ENCODE measurements around the gene NRP2.

Gene NRP2

GRCh38 chr2:205733082-205733481 is 50.8 kb downstream of the NRP2 start:
- DNase-seq (ENCODE audit: low spot score), result no peak

- no peak for DNase-seq (ENCODE audit: low spot score)
Observed at GRCh38 chr2:205733648-205734047, 51.3 kb downstream of the NRP2 start.

GRCh38 chr2:205734436-205735037 is 52.2 kb downstream of the NRP2 start:
- peak; percentile 84 for DNase-seq (ENCODE audit: low spot score)

- DNase-seq (ENCODE audit: low spot score), result no peak
Observed at GRCh38 chr2:205738117-205738968, 56.0 kb downstream of the NRP2 start.

- DNase-seq (ENCODE audit: low spot score), result no peak
Observed at GRCh38 chr2:205739620-205740019, 57.3 kb downstream of the NRP2 start.

GRCh38 chr2:205740381-205740780 is 58.1 kb downstream of the NRP2 start:
- no peak for DNase-seq (ENCODE audit: low spot score)

- no peak for DNase-seq (ENCODE audit: low spot score)
Observed at GRCh38 chr2:205741256-205741978, 59.1 kb downstream of the NRP2 start.

- DNase-seq (ENCODE audit: low spot score), result no peak
Observed at GRCh38 chr2:205743137-205743536, 60.8 kb downstream of the NRP2 start.

GRCh38 chr2:205744074-205744591 is 61.8 kb downstream of the NRP2 start:
- DNase-seq (ENCODE audit: low spot score), result no peak

GRCh38 chr2:205745661-205746419 is 63.5 kb downstream of the NRP2 start:
- DNase-seq (ENCODE audit: low spot score), result no peak

GRCh38 chr2:205746420-205746785 is 64.1 kb downstream of the NRP2 start:
- DNase-seq (ENCODE audit: low spot score), result no peak

- DNase-seq (ENCODE audit: low spot score), result no peak
Observed at GRCh38 chr2:205747829-205748386, 65.6 kb downstream of the NRP2 start.

GRCh38 chr2:205748639-205749038 is 66.3 kb downstream of the NRP2 start:
- DNase-seq (ENCODE audit: low spot score), result no peak

- DNase-seq (ENCODE audit: low spot score), result no peak
Observed at GRCh38 chr2:205749078-205749477, 66.8 kb downstream of the NRP2 start.

- no peak for DNase-seq (ENCODE audit: low spot score)
Observed at GRCh38 chr2:205750797-205751196, 68.5 kb downstream of the NRP2 start.

- DNase-seq (ENCODE audit: low spot score), result no peak
Observed at GRCh38 chr2:205751569-205752031, 69.3 kb downstream of the NRP2 start.

GRCh38 chr2:205752296-205752820 is 70.1 kb downstream of the NRP2 start:
- DNase-seq (ENCODE audit: low spot score), result no peak

GRCh38 chr2:205752924-205753323 is 70.6 kb downstream of the NRP2 start:
- DNase-seq (ENCODE audit: low spot score), result no peak

- no peak for DNase-seq (ENCODE audit: low spot score)
Observed at GRCh38 chr2:205754285-205754923, 72.1 kb downstream of the NRP2 start.

GRCh38 chr2:205754924-205755321 is 72.6 kb downstream of the NRP2 start:
- DNase-seq (ENCODE audit: low spot score), result peak; percentile 79

GRCh38 chr2:205755923-205756322 is 73.6 kb downstream of the NRP2 start:
- peak; percentile 14 for DNase-seq (ENCODE audit: low spot score)

Data from AG08395 (cell line).